DMS 273 (cell line): ENCODE data around the gene IGF1R.

ENCODE experiments used
- DNase-seq: peaks from one replicate; lab custom pipeline; 2025; ENCODE audit not compliant: unreplicated experiment; lab: John Stamatoyannopoulos, UW

The IGF1R gene

DNA sequence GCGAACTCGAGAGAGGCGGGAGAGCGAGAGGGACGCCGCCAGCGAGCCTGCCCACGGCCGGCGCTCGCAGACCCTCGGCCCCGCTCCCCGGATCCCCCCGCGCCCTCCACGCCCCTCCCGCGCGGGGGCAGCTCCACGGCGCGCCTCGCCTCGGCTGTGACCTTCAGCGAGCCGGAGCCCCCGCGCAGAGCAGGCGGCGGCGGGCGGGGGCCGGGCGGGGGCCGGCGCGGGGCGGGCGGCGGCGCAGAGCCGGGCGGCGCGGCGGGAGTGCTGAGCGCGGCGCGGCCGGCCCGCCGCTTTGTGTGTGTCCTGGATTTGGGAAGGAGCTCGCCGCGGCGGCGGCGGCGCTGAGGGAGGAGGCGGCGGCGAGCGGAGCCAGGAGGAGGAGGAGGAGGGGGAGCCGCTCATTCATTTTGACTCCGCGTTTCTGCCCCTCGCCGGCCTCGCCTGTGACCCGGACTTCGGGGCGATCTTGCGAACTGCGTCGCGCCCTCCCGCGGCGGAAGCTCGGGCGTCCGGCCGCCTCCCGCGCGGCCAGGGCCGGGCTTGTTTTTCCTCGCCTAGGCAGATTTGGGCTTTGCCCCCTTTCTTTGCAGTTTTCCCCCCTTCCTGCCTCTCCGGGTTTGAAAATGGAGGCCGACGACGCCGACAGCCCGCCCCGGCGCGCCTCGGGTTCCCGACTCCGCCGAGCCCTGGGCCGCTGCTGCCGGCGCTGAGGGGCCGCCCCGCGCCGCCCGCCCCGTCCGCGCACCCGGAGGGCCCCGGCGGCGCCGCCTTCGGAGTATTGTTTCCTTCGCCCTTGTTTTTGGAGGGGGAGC lies 524 bp downstream of the IGF1R start:
- peak; percentile 67 for DNase-seq

DNA sequence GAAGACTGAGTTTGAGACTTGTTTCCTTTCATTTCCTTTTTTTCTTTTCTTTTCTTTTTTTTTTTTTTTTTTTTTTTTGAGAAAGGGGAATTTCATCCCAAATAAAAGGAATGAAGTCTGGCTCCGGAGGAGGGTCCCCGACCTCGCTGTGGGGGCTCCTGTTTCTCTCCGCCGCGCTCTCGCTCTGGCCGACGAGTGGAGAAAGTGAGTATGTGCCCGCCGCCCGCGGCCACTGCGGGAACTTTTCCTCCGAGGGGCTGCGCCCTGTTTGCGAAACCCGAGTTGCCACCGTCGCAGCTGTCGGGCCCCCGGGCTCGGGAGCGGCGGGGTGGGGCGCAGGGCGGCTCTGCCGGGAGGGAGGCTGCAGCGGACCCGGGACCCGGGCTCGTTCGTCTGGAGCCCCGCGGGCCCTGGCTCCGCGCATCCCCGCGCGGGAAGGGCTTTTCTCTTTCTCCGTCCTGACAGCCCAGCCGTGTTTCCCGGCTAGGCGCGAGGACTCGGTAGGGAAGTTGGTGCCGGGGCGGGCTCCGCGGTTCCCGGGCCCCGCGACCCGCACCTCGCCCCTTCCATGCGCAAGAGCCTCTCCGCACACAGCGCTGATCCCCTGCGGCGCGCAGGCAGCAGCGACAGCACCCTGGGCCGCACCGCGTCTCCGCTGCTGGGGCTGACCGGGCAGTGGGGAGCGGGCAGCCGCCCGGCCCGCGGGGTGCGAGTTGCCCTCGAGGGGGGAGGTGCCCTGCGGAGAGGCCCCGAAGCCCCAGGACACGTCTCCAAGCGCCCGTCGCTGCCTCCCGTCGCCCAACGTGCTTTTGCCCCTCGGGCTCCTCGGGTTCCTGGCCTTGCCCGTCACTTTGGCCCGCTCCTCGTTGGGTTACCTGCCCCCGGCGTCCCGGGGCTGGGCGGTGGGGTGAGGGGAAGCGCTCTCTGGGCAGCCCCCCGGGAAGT lies 1.4 kb downstream of the IGF1R start:
- DNase-seq: peak; percentile 59

DNA sequence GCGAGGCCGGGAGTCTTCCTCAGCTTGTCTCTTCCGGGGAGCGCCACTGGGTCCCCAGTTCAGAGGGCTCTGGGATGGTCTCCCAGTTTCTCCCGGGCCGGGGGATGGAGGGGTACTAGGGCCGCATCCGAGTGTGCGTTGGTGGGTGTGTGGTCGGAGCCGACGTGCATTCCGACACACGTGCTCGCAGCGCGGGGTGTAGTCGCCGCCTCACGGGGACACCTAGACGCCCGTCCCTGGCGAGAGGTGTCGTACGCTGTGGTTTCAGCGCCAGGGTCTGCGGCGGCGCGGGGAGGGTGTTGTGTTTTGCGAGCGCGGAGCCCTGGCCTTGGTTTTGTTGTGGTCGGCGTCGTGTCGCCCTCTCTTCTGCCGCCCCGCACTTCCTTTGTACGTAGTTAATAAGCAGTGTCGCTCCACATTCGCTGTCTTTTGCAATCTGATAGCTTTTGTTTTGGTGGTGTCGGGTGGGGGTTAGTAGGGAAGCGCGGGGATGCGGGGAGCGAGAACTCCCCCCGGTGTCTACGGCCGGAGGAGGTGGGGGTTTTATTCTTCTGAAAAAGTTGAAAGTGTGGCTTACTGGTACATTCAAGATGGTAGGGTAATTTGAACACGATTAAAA lies 2.2 kb downstream of the IGF1R start:
- peak; percentile 19 for DNase-seq

DNA sequence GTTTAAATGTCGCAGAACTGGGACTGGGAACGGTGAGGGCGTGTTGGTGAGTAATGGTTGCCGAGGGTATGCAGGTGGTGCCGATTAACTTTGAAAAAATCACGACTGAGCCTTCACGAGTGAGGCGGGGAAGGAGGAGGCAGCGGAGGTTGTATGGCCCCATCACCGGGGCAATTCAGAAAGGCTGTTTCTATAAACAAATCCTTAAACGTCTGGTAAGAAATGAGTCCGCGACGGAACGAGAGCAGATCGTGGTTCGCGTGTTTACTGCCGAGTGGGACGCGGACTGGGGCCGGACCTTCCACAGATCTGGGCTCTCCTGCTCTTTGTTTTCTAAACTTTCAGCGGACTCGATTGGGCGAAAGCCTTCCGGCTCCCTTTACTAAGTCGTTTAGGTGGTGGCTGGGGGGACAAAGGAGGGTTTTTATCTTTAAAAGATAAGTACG lies 2.7 kb downstream of the IGF1R start:
- no peak for DNase-seq

DNA sequence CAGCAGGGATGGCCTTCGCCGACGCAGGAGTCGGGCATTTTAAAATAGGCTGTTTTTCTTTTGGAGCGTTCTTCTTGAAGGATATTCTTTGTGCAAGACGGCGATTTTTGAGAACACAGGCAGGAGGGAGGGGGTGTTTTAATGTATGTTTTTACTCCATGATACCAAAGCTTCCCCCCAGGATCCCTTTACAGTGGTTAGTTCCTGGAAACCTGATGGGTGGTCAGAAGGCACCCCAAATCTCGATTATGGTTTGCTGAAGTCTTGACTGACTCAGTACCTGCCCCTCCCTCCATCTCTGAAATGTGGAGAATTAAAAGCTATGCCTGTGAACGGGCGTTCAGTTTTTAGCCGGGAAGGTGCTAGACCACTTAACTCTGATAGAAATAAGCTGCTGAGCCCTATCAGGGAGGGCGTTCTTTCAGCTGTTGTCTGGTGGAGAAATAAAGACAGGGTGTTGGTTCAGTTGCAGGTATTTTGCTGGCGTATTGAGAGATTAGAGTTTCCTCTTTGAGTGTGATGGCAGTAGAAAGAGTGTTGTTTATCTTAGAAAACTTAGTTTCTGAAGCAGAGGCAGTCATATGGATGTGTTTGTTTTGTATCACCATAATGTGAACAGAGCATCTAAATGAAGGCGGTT lies 3.4 kb downstream of the IGF1R start:
- no peak for DNase-seq

DNA sequence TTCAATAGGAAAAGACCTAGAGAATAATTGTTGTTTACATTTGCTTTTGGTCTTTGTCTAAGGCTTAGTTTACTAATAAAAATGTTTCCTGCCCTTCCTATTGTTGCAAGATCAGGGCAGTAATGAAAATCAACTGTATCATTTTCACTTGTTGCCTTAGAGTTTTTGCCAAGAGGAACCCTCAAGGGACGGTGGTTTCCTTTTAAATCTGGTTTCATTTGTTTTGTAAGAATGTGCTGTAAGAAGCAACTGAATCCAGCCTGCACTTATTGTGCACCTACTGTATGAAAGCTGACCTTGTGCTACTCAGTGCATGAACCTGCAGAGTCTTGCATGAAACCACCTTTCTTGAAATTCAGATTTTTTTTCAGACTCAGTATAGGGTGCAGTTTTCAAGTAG lies 5.3 kb downstream of the IGF1R start:
- DNase-seq: no peak

DNA sequence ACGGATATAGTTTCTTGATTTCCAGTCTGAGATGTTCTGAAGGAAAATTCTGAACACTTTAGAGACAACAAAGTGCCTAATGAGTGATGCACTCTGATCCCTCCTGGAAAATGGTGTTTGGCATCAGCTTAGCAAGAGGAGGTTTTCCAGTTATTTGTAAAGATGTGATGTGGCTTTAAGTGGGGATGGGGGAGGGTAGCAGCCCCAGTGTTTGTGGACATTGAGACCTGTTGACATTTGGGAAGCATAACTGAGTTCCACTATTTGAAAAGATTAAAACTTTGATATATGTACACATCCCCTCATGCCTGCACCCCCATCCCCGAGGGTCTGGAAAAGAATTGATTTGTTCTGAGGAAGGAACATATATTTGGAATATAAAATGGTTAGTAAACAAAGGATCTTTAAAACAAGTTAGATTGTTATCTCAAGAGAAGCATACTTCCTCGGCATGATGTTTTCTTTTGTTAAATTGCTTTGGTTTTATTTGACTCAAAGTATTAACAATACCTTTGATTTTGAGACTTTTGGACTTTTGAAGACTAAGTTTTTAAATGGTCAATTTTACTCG lies 6.5 kb downstream of the IGF1R start:
- DNase-seq: no peak

DNA sequence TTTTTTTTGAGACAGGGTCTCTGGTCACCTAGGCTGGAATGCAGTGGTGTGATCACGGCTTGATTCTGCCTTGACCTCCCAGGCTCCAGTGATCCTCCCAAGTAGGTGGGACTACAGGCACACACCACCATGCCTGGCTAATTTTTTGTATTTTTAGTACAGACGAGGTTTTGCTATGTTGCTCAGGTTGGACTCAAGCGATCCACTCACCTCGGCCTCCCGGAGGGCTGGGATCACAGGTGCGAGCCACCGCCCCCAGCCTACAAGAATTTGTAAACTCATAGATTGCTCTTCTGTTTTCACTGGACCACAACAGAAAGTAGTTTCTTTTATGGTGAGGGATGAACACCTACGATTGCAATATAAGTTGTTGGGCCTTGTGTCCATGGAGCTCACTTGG lies 7.4 kb downstream of the IGF1R start:
- DNase-seq: no peak

DNA sequence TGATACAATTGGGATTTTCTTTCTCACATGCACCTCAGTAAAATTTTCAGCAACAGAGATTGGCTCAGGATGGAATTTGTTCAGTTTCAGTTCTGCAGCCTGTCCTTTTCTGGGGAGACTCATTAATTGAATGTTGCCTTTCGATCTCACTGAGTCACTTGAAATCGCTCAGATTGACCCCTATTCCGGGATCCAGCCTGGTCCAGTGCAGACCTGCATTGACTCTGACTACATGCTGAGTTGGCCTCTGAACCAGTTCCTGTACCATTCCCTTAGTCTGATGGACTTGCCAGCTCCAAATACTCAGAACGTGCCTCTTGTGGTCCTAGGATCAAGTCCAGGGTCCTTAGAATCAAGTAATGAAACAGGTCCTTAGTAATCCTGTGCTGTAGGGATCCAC lies 9.4 kb downstream of the IGF1R start:
- DNase-seq: no peak

DNA sequence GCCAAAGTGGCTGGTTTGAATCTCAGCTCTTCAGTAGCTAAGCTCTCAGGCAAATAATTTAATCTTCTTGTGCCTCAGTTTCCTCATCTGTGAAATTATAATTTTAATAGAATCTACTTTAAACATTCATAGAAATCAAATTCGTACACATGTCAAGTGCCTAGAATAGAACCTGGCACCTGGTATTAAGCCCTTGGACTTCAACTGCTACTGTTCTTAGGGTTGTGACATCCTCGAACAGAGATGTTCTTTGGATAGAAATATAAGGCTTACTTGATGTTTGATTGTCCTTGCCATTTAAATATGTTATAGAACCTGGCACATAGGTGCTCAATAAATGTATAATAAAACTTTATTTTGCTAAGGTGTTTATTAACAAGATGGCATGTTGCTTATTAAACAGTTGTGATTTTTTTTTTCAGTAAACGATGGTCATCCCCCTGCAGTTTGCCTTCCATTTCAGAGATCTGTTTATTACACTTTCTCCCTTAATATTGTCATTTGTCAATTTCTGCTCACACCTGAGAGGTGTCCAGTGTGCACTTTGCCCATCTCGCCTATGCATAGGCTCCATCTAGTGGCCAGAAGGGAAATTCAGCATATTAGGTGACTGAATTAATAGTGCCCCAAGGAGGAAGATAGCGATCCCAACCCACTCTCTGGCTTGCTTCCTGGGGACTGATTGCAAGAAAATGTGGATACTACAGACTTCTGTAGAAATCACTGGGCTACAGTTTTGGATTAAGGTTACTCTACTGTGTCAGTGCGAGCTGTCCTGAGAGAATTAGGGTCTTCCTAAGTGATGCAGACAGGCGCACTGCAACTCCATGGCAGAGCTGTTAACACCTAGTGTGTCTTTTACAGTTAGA lies 10.7 kb downstream of the IGF1R start:
- peak; percentile 64 for DNase-seq

DNA sequence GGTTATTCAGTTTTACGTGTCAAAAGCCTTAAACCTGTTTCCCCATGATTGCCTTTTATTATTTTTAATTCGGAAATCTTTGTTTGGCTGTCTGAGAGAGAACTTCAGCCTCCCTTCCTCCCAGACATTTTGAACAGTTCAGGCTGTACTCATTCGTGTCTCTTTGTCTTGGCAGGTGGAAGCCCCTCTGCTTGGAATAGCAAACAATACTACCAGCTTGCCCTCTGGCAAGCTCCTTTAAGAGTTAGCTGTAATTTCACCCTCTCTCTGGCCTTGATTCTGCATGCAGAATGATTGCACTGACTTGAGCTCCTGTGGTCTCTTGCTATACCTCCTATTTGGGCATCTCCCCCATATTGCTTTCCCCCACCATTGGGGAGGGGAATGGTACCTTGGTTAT lies 11.7 kb downstream of the IGF1R start:
- no peak for DNase-seq

DNA sequence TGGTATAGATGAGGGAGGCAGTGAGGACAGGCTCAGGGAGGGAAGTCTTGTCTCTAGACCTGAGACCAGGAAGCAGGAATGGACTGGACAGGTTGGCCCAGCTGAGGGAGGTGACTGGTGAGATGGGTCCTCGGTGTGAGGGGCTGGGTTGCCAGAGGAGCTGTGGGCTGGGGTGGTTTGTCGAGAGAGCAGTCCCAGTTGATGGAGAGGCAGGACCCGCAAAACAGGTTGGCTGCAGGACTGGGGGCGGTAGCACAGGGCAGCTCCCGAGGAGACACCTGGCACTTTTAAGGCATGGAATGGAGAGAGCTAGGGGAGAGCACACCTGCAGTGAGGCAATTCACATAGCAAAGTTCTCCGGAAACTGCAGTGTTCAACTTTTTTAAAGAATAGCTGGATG lies 14.7 kb downstream of the IGF1R start:
- no peak for DNase-seq

DNA sequence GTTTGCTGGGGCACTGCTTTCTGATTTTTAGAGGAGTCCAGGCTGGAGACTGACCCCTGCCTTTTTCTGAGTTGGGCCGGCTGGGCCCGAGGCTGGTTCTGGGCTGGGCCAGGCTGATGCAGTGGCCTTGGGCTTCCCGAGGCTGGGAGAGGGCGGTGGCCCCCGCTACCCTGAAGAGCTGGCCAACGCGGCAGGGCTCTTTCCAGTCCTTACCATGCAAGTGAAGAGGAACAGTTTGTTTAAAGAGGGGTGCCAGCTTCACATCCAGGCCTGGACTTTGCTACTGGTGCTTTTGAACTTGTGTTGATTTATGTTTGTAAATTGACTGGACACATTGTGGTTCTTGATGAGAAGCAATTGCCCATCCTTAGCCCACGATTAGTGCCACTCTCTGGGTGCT lies 15.3 kb downstream of the IGF1R start:
- no peak for DNase-seq

DNA sequence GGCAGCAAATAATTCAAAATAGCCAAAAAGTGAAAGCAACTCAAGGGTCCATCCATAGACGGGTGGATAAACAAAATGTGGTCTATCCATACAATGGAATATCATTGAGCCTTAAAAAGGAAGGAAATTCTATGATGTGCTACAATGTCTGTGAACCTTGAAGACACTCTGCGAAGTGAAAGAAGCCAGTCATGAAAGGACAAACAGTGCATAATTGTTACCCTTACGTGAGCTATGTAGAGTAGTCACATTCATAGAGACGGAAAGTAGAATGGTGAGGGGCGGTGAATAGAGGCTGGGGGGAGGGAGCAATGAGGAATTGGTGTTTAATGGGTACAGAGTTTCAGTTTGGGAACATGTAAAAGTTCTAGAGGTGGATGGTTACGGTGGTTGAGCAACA lies 18.1 kb downstream of the IGF1R start:
- DNase-seq: no peak

DNA sequence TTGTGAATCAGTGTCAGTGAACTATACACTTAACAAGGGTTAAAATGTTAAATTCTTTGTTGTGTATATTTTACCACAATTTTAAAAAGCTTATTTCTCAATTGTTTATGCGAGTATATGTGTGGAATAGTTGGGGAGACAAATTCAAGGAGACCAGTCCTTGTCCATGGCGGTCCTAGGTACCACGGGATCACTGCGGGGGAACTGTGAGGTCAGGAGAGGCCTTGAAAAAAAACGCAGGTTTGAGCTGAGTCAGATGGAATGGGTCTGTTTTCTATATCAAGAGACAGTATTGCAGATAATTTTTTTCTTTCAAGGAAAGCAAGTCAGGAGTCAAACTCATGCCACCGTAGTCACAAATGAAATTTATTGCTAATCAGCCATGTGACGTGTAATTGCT lies 18.5 kb downstream of the IGF1R start:
- no peak for DNase-seq

DNA sequence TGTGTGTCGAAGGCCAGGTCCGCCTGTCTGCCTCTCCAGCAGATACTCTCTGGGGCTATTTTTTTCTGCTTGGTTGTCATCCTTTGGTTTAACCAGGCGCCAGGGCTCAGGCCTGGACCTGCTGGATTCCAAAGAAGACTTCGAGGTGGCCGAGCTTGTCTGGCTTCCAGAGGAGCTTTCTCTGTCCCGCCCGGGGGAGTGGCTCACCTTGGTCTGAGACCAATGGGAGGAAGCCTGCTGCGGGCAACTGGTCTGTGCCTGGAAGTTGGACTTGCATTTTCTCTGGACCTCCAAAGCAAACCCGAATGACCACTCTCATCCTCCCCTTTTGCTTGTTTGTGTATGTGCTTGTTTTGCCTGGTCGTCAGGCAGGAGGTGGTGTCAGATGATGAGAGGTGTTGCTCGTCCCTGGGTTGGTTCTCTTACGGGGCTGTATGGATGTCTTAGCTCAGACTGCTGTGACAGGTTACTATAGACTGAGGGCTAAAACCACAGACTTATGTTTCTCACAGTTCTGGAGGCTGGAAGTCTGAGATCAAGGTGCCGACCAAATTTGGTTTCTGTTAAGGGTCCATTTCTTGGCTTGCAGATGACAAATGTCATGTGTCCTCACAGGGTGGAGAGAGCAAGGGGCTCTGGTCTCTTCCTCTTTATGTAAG lies 19.3 kb downstream of the IGF1R start:
- DNase-seq: no peak

DNA sequence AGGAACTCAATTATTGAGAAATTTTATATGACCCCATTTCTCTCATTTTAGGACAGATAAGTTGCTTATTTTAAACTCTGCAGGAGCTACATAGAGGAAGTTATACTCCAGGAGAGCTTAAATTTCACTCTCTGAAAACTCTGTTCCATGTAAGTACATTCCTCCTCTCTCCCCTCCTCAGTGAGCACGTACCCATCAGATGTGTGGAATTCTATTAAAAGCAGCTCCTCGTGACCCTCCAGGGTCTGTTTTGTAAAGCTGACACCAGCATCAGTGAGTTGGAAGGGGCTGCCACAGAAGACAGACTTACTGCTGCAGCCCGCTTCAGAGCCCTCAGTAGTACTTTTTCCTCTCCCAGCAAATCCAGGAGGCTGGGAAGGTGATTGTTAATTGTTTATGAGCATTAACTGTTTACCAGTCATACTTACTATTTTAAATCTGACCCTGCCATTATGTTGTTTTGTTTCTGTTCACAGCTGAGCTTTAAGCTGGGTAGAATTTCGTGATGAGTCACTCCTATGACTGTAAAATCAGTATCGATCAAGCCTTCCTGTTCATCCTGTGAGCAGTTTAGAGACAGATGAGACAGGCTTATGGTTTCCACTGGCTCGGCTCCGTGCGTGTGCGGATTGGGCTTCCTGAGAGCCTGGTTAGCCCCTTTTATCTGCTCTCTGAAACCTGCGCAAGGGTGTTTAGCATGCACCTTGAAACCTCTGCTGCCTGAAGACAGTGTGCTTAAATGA lies 20.4 kb downstream of the IGF1R start:
- no peak for DNase-seq

DNA sequence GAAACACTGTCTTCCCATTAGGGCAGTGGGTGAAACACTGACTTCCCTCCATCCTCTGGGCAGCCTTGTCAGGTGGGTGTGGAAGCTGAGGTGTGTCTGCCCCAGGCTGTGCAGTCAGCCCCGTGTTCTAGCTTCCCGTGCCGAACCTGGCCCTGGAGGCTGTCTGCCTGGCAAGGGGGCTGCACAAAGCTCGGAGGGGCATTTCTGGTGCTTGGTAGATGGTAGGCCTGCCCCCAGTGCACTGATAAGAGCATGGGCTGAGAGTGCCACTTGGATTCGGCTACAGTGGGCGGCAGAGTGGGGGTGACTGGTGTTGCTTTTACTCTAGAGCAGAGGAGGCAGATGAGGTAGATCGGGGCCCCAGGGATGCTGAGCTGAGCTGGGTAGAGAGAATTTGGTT lies 21.3 kb downstream of the IGF1R start:
- DNase-seq: no peak
